GM23248 (cell line): Measurements from ENCODE around the gene TBX19. TPM values are rescaled to one million over a fixed set of nuclear protein-coding genes. Genes with fewer than 3 reads are reported as not detected.

Experiments
- DNase-seq: peaks from one replicate; pipeline ENCODE4 v3.0.0-alpha.2; 2015
- H2AFZ ChIP-seq: fragments of 200-600 bp; sonication (generic); 2 replicates; pipeline ENCODE4 v1.6.1; 2016; ENCODE audit warnings: antibody characterized with exemption
- H3F3A ChIP-seq: fragments of 200-600 bp; sonication (generic); 2 replicates; pipeline ENCODE4 v1.6.1; 2016; ENCODE audit warnings: mild to moderate bottlenecking, antibody characterized with exemption, mixed run types; ENCODE audit not compliant: insufficient read depth
- H3K27ac ChIP-seq: fragments of 200-600 bp; sonication (generic); 2 replicates; pipeline ENCODE4 v1.5.1; 2016; ENCODE audit warnings: mild to moderate bottlenecking
- H3K27me3 ChIP-seq: fragments of 200-600 bp; sonication (generic); replicated peaks from 2 replicates; pipeline ENCODE4 v1.6.1; 2016; ENCODE audit warnings: mild to moderate bottlenecking; ENCODE audit not compliant: insufficient read depth
- H3K36me3 ChIP-seq: fragments of 200-600 bp; sonication (generic); 2 replicates; pipeline ENCODE4 v1.6.1; 2016; ENCODE audit warnings: low read depth, mild to moderate bottlenecking
- H3K4me1 ChIP-seq: fragments of 200-600 bp; sonication (generic); 2 replicates; pipeline ENCODE4 v1.6.1; 2016; ENCODE audit warnings: mild to moderate bottlenecking; ENCODE audit not compliant: insufficient read depth
- H3K4me2 ChIP-seq: fragments of 200-600 bp; sonication (generic); one replicate; pipeline ENCODE4 v1.6.1; 2016; ENCODE audit warnings: mild to moderate bottlenecking; ENCODE audit not compliant: unreplicated experiment
- H3K4me3 ChIP-seq: fragments of 200-600 bp; sonication (generic); 2 replicates; pipeline ENCODE4 v1.5.1; 2016; ENCODE audit warnings: mild to moderate bottlenecking
- H3K79me2 ChIP-seq: fragments of 200-600 bp; sonication (generic); 2 replicates; pipeline ENCODE4 v1.6.1; 2016; ENCODE audit warnings: mild to moderate bottlenecking; ENCODE audit not compliant: insufficient read depth
- H3K9ac ChIP-seq: fragments of 200-600 bp; sonication (generic); 2 replicates; pipeline ENCODE4 v1.6.1; 2016; ENCODE audit warnings: mild to moderate bottlenecking
- H3K9me2 ChIP-seq: fragments of 200-600 bp; sonication (generic); 2 replicates; pipeline ENCODE4 v1.6.1; 2016; ENCODE audit warnings: mixed run types, mild to moderate bottlenecking, moderate library complexity; ENCODE audit not compliant: insufficient read depth
- H3K9me3 ChIP-seq: fragments of 200-600 bp; sonication (generic); one replicate; pipeline ENCODE4 v1.6.1; 2017; ENCODE audit warnings: low read depth
- H4K20me1 ChIP-seq: fragments of 200-600 bp; sonication (generic); 2 replicates; pipeline ENCODE4 v1.6.0; 2016; ENCODE audit not compliant: insufficient read depth
- EZH2 ChIP-seq: fragments of 200-600 bp; sonication (generic); IDR thresholded peaks from 2 replicates; pipeline ENCODE4 v1.6.1; 2018; ENCODE audit warnings: antibody characterized with exemption, mild to moderate bottlenecking; ENCODE audit not compliant: insufficient read depth, poor library complexity, severe bottlenecking
- EZH2phosphoT487 ChIP-seq: fragments of 200-600 bp; sonication (generic); IDR thresholded peaks from 2 replicates; pipeline ENCODE4 v1.6.1; 2018; ENCODE audit warnings: antibody characterized with exemption, moderate library complexity, mild to moderate bottlenecking, low read depth; ENCODE audit not compliant: insufficient read depth
- WGBS, 2 experiments: methylation state at CpG; one replicate each; pipeline ENCODE4 v1.1.6; 2015 to 2017; ENCODE audit warnings: low lambda C conversion rate in 2 of 2, low coverage in 1 of 2; ENCODE audit errors: missing lambda C conversion rate in 2 of 2; 5-methylcytosine and 5-hydroxymethylcytosine counted together
- in situ Hi-C: fragments of 300-500 bp; cut with MboI; formaldehyde crosslinking; loops from 2 replicates; pipeline ENCODE4 v1.15.0; 2020
- polyA plus RNA-seq: library from polyadenylated mRNA; unstranded; fragments of >200 nt; fragmentation: Nextera tagmentation; extraction: Ambion mirVana; gene quantifications from 2 replicates; pipeline ENCODE4 v1.2.1, GENCODE V29; 2016
- small RNA-seq: library from RNA; depleted of rRNA; stranded (forward); fragments of <200 nt; gene quantifications from one replicate; pipeline ENCODE3, GENCODE V24; 2014; ENCODE audit warnings: low read depth, low replicate concordance
- total RNA-seq: library from RNA; depleted of rRNA; stranded (reverse); fragments of >200 nt; shearing (Covaris generic); gene quantifications from 2 replicates; pipeline ENCODE4 v1.2.3, GENCODE V29; 2014; rRNA removed

TBX19 gene
- total and polyA plus RNA-seq, 2 experiments from 2014 or later: 1.1 to 1.2 TPM

DNA sequence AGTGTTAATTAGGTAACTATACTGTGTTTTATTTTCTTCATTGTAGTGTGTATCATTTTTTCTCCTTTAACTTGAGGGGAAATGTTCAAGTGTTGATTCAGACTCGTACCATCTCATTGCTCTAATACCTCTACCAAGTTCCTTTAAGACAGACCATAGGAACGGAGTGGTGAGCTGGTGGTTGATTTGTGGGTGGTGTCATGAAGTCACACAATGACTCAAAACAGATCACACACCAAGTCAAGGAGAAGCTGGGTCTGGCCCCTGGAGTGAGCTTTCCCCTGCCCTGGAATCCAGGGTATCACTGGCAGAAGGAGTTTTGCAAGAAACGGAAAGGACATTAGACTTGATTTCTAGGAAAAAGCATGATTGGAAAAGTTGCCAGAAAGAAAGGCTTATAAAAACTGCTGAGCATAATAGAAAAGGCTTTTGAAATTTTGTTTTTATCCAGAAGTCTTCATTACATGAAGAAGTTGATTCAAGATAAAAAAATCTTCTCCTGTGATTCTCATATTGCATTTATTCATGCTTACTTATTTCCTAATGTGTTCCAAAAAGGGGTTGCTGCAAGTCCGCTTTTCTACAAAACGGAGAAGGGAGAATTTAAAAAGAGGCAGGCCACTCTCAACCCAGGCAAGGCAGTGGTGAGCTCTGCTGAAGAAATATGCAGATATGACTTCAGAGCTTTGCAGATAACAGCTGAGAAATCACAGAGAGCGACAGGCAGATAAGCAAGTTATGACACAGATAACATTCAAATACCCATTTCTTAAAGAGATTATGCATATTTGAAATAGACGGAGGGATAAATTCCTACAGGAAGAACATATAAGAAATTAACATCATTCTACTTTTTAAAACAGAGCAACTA lies 79.7 kb downstream of the TBX19 start:
- peaks cover 9% of the 10 kb centered on the region; the same call in 1 of the 2 replicates for H3K27me3 ChIP-seq
- no peaks in the 10 kb centered on the region for H3K79me2 ChIP-seq
- peak; percentile 76 for DNase-seq
- H2AFZ ChIP-seq: 0 out of 2 replicates have a peak overlapping the region, but pooled peaks have one; percentile 1
- in situ Hi-C loops: no loop called here
- TF ChIP-seq EZH2: no peak
- TF ChIP-seq EZH2phosphoT487: no peak
- no peaks in the 10 kb centered on the region for H3K9me3 ChIP-seq
- peak overlapping the region; percentile 15; the same call in 1 of the 2 replicates for H3K27ac ChIP-seq
- peaks cover 15% of the 10 kb centered on the region for H3K4me1 ChIP-seq
- no peaks in the 10 kb centered on the region for H3K36me3 ChIP-seq
- H3K4me2 ChIP-seq: peak overlapping the region; percentile 50
- H3F3A ChIP-seq: peaks cover 7% of the 10 kb centered on the region; the same call in 1 of the 2 replicates
- peak overlapping the region; percentile 9 for H3K4me3 ChIP-seq
- no peak overlapping the region for H3K9ac ChIP-seq
- WGBS, 2 experiments: 23% methylated on average over 7 of the region's 7 CpGs
- H4K20me1 ChIP-seq: no peaks in the 10 kb centered on the region
- no peaks in the 10 kb centered on the region for H3K9me2 ChIP-seq

DNA sequence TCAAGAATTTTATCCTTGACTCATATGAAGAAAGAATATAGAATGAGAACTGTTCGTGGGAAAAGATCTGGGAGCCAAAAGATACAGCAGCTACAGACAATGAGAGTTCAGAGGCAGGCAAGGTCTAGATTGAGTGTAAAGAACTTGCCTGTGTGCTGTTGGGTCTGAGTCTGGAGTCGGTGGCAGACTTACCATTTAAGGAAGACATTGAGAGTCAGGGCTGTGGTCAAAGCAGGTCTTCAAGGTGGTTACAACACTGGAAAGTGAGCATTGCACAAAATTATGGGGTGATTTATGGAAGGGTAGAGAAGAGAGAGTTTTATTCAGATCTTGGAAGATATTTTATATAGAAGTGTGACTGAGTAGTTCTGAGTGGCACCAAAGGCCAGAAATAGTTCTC lies 80.6 kb downstream of the TBX19 start:
- H3K36me3 ChIP-seq: no peaks in the 10 kb centered on the region
- no peaks in the 10 kb centered on the region for H3K9me2 ChIP-seq
- H3K4me2 ChIP-seq: no peak overlapping the region
- no peaks in the 10 kb centered on the region for H4K20me1 ChIP-seq
- no peaks in the 10 kb centered on the region for H3K9me3 ChIP-seq
- H2AFZ ChIP-seq: no peak overlapping the region
- H3K27ac ChIP-seq: no peak overlapping the region
- in situ Hi-C loops: no loop called here
- H3K79me2 ChIP-seq: no peaks in the 10 kb centered on the region
- no peak for DNase-seq
- H3K27me3 ChIP-seq: peaks cover 9% of the 10 kb centered on the region; the same call in 1 of the 2 replicates
- peaks cover 7% of the 10 kb centered on the region; the same call in 1 of the 2 replicates for H3F3A ChIP-seq
- peaks cover 15% of the 10 kb centered on the region for H3K4me1 ChIP-seq
- H3K4me3 ChIP-seq: no peak overlapping the region
- H3K9ac ChIP-seq: no peak overlapping the region
- no peak for TF ChIP-seq EZH2phosphoT487
- no peak for TF ChIP-seq EZH2
- WGBS, 2 experiments: 85 to 90% methylated on average over 2 of the region's 2 CpGs

DNA sequence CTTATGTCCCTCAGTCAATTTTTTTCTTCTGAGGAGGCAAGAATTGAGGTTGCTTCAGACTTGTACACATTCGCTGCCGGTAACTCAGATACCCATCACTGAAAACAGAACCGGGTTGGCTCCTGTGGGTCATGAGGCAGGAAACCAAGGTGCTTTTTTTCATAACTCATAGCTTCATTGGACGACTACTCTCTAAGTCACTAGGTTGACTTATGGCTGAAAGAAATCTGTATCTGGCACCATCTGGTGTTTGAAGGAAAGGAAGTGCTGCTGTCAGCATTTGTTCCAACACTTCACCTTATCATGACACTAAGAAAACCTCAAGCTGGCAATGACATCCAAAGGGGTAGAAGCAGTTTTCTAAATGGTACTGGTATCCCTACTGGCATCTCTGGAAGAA lies 82.3 kb downstream of the TBX19 start:
- H3K4me2 ChIP-seq: no peak overlapping the region
- H3K4me3 ChIP-seq: no peak overlapping the region
- peaks cover 7% of the 10 kb centered on the region; the same call in 1 of the 2 replicates for H3F3A ChIP-seq
- peaks cover 9% of the 10 kb centered on the region; the same call in 1 of the 2 replicates for H3K27me3 ChIP-seq
- H3K79me2 ChIP-seq: no peaks in the 10 kb centered on the region
- no peak for TF ChIP-seq EZH2phosphoT487
- no peak for DNase-seq
- H3K4me1 ChIP-seq: peaks cover 15% of the 10 kb centered on the region
- no peaks in the 10 kb centered on the region for H3K9me3 ChIP-seq
- H3K27ac ChIP-seq: no peak overlapping the region
- H4K20me1 ChIP-seq: no peaks in the 10 kb centered on the region
- in situ Hi-C loops: no loop called here
- no peak overlapping the region for H2AFZ ChIP-seq
- WGBS, 2 experiments: 62 to 72% methylated on average over 4 of the region's 4 CpGs
- no peaks in the 10 kb centered on the region for H3K36me3 ChIP-seq
- no peaks in the 10 kb centered on the region for H3K9me2 ChIP-seq
- H3K9ac ChIP-seq: no peak overlapping the region

Small RNA genes within 50 kb of the gene (small RNA-seq; reads per million reads assigned to genes)
- gene RNU6-1310P: not detected

Other genes starting within 250 kb of the TBX19 start
- 9.0 and 14.2 TPM in 2 replicates for gene GPR161, start 143.9 kb upstream of the TBX19 start, total RNA-seq
- 11.0 and 11.8 TPM in 2 replicates for gene GPR161, start 143.9 kb upstream of the TBX19 start, polyA plus RNA-seq
- 32.9 and 36.6 TPM in 2 replicates for gene TIPRL, start 101.9 kb upstream of the TBX19 start, total RNA-seq
- 62.9 and 67.2 TPM in 2 replicates for gene TIPRL, start 101.9 kb upstream of the TBX19 start, polyA plus RNA-seq
- gene SFT2D2, start 54.9 kb upstream of the TBX19 start, total RNA-seq: 38.4 and 38.7 TPM in 2 replicates
- gene SFT2D2, start 54.9 kb upstream of the TBX19 start, polyA plus RNA-seq: 54.4 and 54.9 TPM in 2 replicates